Smooth muscle cell (in vitro differentiated cells): ENCODE data around the gene BRINP3. TPM values are rescaled to one million over a fixed set of nuclear protein-coding genes. Genes with fewer than 3 reads are reported as not detected.
A peak's percentile ranks its signal among the peaks of the same experiment; 100 is the strongest.

ENCODE experiments used
- DNase-seq: peaks from one replicate; lab custom pipeline; 2025; ENCODE audit not compliant: unreplicated experiment; lab: John Stamatoyannopoulos, UW
- H2AFZ ChIP-seq: fragments of 200-600 bp; sonication (generic); 2 replicates; pipeline ENCODE4 v1.6.0; 2016; ENCODE audit warnings: antibody characterized with exemption, low read depth, mild to moderate bottlenecking
- H3F3A ChIP-seq: fragments of 200-600 bp; sonication (generic); 2 replicates; pipeline ENCODE4 v1.6.0; 2017; ENCODE audit warnings: antibody characterized with exemption, low read depth
- H3K27ac ChIP-seq: fragments of 200-600 bp; sonication (generic); 2 replicates; pipeline ENCODE4 v1.5.1; 2016; ENCODE audit warnings: low read depth, mild to moderate bottlenecking
- H3K27me3 ChIP-seq: fragments of 200-600 bp; sonication (generic); 2 replicates; pipeline ENCODE4 v1.6.1; 2016; ENCODE audit warnings: low read depth, mild to moderate bottlenecking
- H3K36me3 ChIP-seq: fragments of 200-600 bp; sonication (generic); 2 replicates; pipeline ENCODE4 v1.5.1; 2016; ENCODE audit warnings: low read depth
- H3K4me1 ChIP-seq: fragments of 200-600 bp; sonication (generic); 2 replicates; pipeline ENCODE4 v1.5.1; 2016; ENCODE audit warnings: low read depth
- H3K4me2 ChIP-seq: fragments of 200-600 bp; sonication (generic); 2 replicates; pipeline ENCODE4 v1.6.0; 2016; ENCODE audit warnings: mild to moderate bottlenecking
- H3K4me3 ChIP-seq: fragments of 200-600 bp; sonication (generic); 2 replicates; pipeline ENCODE4 v1.5.1; 2016; ENCODE audit warnings: mild to moderate bottlenecking
- H3K79me2 ChIP-seq: fragments of 200-600 bp; sonication (generic); 2 replicates; pipeline ENCODE4 v1.6.0; 2016; ENCODE audit warnings: low read depth, mild to moderate bottlenecking
- H3K9ac ChIP-seq: fragments of 200-600 bp; sonication (generic); 2 replicates; pipeline ENCODE4 v1.6.0; 2016; ENCODE audit warnings: low read depth
- H3K9me3 ChIP-seq: fragments of 200-600 bp; sonication (generic); replicated peaks from 2 replicates; pipeline ENCODE4 v1.5.1; 2016; ENCODE audit warnings: low read depth
- H4K20me1 ChIP-seq: fragments of 200-600 bp; sonication (generic); 2 replicates; pipeline ENCODE4 v1.6.0; 2016; ENCODE audit warnings: low read depth
- CTCF ChIP-seq: fragments of 200-600 bp; sonication (generic); IDR thresholded peaks from 2 replicates; pipeline ENCODE4 v1.5.1; 2017; ENCODE audit warnings: borderline replicate concordance, mild to moderate bottlenecking, antibody characterized with exemption; ENCODE audit not compliant: insufficient read depth, poor library complexity, severe bottlenecking
- WGBS: methylation state at CpG from one replicate; pipeline ENCODE4 v1.1.7; 2016; ENCODE audit warnings: low lambda C conversion rate; 5-methylcytosine and 5-hydroxymethylcytosine counted together
- polyA plus RNA-seq: library from polyadenylated mRNA; unstranded; fragments of >200 nt; fragmentation: Nextera tagmentation; extraction: Ambion mirVana; gene quantifications from 2 replicates; pipeline ENCODE4 v1.2.1, GENCODE V29; 2016
- total RNA-seq: library from RNA; depleted of rRNA; stranded (reverse); fragments of >200 nt; gene quantifications from 2 replicates; pipeline ENCODE4 v1.2.3, GENCODE V29; 2014

The BRINP3 gene
- total and polyA plus RNA-seq, 2 experiments from 2014 or later: not detected

GRCh38 chr1:190464690-190465089 lies 13.0 kb downstream of the BRINP3 start:
- Histone ChIP-seq H3K27ac (no peak overlapping the region), H4K20me1 (no peaks in the 10 kb centered on the region), H3K36me3 (no peaks in the 10 kb centered on the region), H3K9me3 (no peaks in the 10 kb centered on the region), H3K4me2 (no peak overlapping the region), H3K4me1 (no peaks in the 10 kb centered on the region), H3K27me3 (peaks cover 4% of the 10 kb centered on the region), H3K79me2 (no peaks in the 10 kb centered on the region), H3K4me3 (no peak overlapping the region), H3F3A (no peaks in the 10 kb centered on the region), H2AFZ (no peak overlapping the region), H3K9ac (no peak overlapping the region)
- DNase-seq: no peak
- 78% methylated on average over 2 of the region's 2 CpGs for WGBS
- TF ChIP-seq CTCF: no peak

GRCh38 chr1:190456129-190456528 lies 21.5 kb downstream of the BRINP3 start:
- no peaks in the 10 kb centered on the region for H3K79me2 ChIP-seq
- no peaks in the 10 kb centered on the region for H3K36me3 ChIP-seq
- WGBS: 79% methylated on average over 3 of the region's 3 CpGs
- no peak overlapping the region for H3K9ac ChIP-seq
- no peak overlapping the region for H2AFZ ChIP-seq
- no peak overlapping the region for H3K4me3 ChIP-seq
- H3K4me2 ChIP-seq: no peak overlapping the region
- H3F3A ChIP-seq: no peaks in the 10 kb centered on the region
- DNase-seq: no peak
- no peaks in the 10 kb centered on the region for H3K9me3 ChIP-seq
- H3K27me3 ChIP-seq: peaks cover 5% of the 10 kb centered on the region
- H3K4me1 ChIP-seq: no peaks in the 10 kb centered on the region
- TF ChIP-seq CTCF: no peak
- no peaks in the 10 kb centered on the region for H4K20me1 ChIP-seq
- no peak overlapping the region for H3K27ac ChIP-seq

DNA sequence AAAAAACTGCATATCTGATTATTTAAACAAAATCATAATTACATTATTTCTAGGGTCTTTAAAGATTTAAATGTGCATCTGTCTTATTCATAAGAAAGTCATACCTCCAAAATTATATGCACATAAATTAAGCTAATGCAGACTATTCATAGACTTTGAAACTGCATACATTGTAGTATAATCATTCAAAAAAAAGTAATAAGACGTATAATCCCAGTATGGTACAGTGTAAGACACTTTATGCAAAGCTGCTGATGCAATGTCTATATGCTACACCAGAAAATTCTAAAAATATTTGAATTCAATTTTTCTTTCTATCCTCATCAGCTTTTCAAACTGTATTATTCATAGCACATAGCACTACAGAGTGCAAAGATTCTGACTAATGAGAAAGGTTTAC lies 22.0 kb downstream of the BRINP3 start:
- Histone ChIP-seq H3K36me3 (no peaks in the 10 kb centered on the region), H4K20me1 (no peaks in the 10 kb centered on the region), H3K4me2 (no peak overlapping the region), H3K27ac (no peak overlapping the region), H3K9ac (no peak overlapping the region), H3K9me3 (no peaks in the 10 kb centered on the region), H3K4me3 (no peak overlapping the region), H3K79me2 (no peaks in the 10 kb centered on the region), H3K4me1 (no peaks in the 10 kb centered on the region), H3K27me3 (peaks cover 5% of the 10 kb centered on the region), H3F3A (no peaks in the 10 kb centered on the region), H2AFZ (no peak overlapping the region)
- DNase-seq: no peak
- WGBS: 76% methylated on average over 1 of the region's 1 CpG
- no peak for TF ChIP-seq CTCF

- Histone ChIP-seq H3K4me3 (no peak overlapping the region), H3F3A (no peaks in the 10 kb centered on the region), H3K9me3 (no peaks in the 10 kb centered on the region), H3K4me2 (no peak overlapping the region), H3K4me1 (no peaks in the 10 kb centered on the region), H3K36me3 (no peaks in the 10 kb centered on the region), H3K9ac (no peak overlapping the region), H2AFZ (no peak overlapping the region), H3K27ac (no peak overlapping the region), H3K27me3 (peaks cover 3% of the 10 kb centered on the region), H3K79me2 (no peaks in the 10 kb centered on the region), H4K20me1 (no peaks in the 10 kb centered on the region)
- no peak for DNase-seq
- peak; percentile 21 for TF ChIP-seq CTCF
Measured at GRCh38 chr1:190453550-190453949, 24.1 kb downstream of the BRINP3 start.
